ENCODE data around the gene FBXO15.

The FBXO15 gene

GRCh38 chr18:74155276-74155675, 7.6 kb upstream of the FBXO15 start:
- no peak for DNase-seq (ENCODE audit: low read depth)
- in situ Hi-C loops (cut with HindIII; ENCODE audit: low sequenced_read_pairs) = loop anchor here (25.0 kb wide), 1 partner anchor 107 kb away; no protein-coding TSS in a partner anchor
- no peak for TF ChIP-seq CTCF (IDR thresholded peaks at IDR 0.05; ENCODE audit: low read depth, low read length, missing control alignments)
- no peak overlapping the region for H3K4me3 ChIP-seq (ENCODE audit: low read depth, low read length)

GRCh38 chr18:74154716-74155115, 7.1 kb upstream of the FBXO15 start:
- in situ Hi-C loops (cut with HindIII; ENCODE audit: low sequenced_read_pairs) = loop anchor here (25.0 kb wide), 1 partner anchor 108 kb away; no protein-coding TSS in a partner anchor
- H3K4me3 ChIP-seq (ENCODE audit: low read depth, low read length) = no peak overlapping the region
- no peak for TF ChIP-seq CTCF (IDR thresholded peaks at IDR 0.05; ENCODE audit: low read depth, low read length, missing control alignments)
- DNase-seq (ENCODE audit: low read depth) = no peak

GRCh38 chr18:74153793-74154192, 6.2 kb upstream of the FBXO15 start:
- no peak for TF ChIP-seq CTCF (IDR thresholded peaks at IDR 0.05; ENCODE audit: low read depth, low read length, missing control alignments)
- DNase-seq (ENCODE audit: low read depth) = no peak
- no peak overlapping the region for H3K4me3 ChIP-seq (ENCODE audit: low read depth, low read length)
- in situ Hi-C loops (cut with HindIII; ENCODE audit: low sequenced_read_pairs) = loop anchor here (25.0 kb wide), 1 partner anchor 109 kb away; no protein-coding TSS in a partner anchor

- in situ Hi-C loops (cut with HindIII; ENCODE audit: low sequenced_read_pairs) = loop anchor here (25.0 kb wide), 1 partner anchor 109 kb away; no protein-coding TSS in a partner anchor
- TF ChIP-seq CTCF (IDR thresholded peaks at IDR 0.05; ENCODE audit: low read depth, low read length, missing control alignments) = no peak
- H3K4me3 ChIP-seq (ENCODE audit: low read depth, low read length) = no peak overlapping the region
- no peak for DNase-seq (ENCODE audit: low read depth)
Measured at GRCh38 chr18:74153377-74153776, 5.7 kb upstream of the FBXO15 start.

- peak; percentile 44 for TF ChIP-seq CTCF (IDR thresholded peaks at IDR 0.05; ENCODE audit: low read depth, low read length, missing control alignments)
- DNase-seq (ENCODE audit: low read depth) = no peak
- H3K4me3 ChIP-seq (ENCODE audit: low read depth, low read length) = no peak overlapping the region
- in situ Hi-C loops (cut with HindIII; ENCODE audit: low sequenced_read_pairs) = loop anchor here (25.0 kb wide), 1 partner anchor 109 kb away; no protein-coding TSS in a partner anchor
Measured at GRCh38 chr18:74152857-74153256, 5.2 kb upstream of the FBXO15 start.

GRCh38 chr18:74152270-74152669, 4.6 kb upstream of the FBXO15 start:
- TF ChIP-seq CTCF (IDR thresholded peaks at IDR 0.05; ENCODE audit: low read depth, low read length, missing control alignments) = no peak
- no peak overlapping the region for H3K4me3 ChIP-seq (ENCODE audit: low read depth, low read length)
- in situ Hi-C loops (cut with HindIII; ENCODE audit: low sequenced_read_pairs) = loop anchor here (25.0 kb wide), 1 partner anchor 110 kb away; no protein-coding TSS in a partner anchor
- no peak for DNase-seq (ENCODE audit: low read depth)
